ENCODE results near the gene MMEL1. TPM values are rescaled to one million over a fixed set of nuclear protein-coding genes. Genes with fewer than 3 reads are reported as not detected.
A peak's percentile ranks its signal among the peaks of the same experiment; 100 is the strongest.

The MMEL1 gene
- total RNA-seq, 2 experiments from 2014 or later = 0.67 to 1.8 TPM

DNA sequence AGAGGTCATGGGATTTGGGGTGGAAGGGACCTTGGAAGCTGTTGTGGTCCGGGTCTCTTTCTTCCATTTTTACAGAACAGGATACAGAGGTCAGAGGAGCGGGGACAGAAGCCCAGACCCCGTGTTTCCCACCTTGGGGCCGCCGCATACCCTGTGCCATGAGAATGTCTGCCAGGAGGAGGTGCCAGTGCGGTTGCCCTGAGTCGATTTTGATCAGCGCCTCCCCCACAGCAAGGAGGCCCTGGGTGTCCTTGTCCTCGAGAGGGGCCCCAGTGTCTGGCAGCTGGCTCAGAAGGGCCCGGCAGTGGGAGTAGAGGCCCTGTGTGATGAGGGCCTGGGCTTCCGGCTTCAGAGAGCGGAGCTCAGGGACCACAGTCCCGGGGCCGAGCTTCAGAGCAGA, 12.3 kb upstream of the MMEL1 start:
- intact Hi-C loops (cut with DNase I, micrococcal nuclease) = loop anchor here in 1 of 2 experiments (10.0 kb wide), 1 partner anchor 120 kb away; the partner anchor contains the start of gene PANK4
- H3K27ac Mint-ChIP-seq = no peak overlapping the region

DNA sequence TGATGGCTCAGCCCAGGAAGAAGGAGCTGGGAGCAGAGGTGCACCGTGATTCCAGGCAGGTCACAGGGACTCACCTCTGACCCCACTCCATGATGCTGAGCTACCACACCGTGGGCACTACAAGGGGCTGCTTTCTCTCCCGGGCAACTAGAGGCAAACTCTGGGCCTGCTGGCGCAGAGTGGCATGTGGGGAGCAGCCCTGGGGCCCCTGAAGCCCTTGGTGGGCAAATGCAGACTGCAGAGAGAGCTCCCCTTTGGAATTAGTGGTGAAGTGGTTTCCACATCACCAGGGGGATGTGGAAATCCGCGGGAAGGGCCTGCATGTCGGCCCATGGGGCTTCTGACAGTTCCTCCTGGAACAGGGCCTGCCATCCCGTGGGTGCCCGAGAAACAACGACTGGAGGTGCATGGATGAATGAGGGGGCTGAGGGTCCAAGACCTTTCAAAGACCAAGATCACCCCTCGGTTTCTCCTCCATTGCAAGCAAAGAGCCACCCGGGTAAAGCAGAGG, 11.8 kb upstream of the MMEL1 start:
- peaks cover 5% of the 10 kb centered on the region for H3K4me1 Mint-ChIP-seq (ENCODE audit: low read depth)
- CTCF ChIA-PET = no interaction called here
- ATAC-seq (ENCODE audit: poor library complexity) (no peak), DNase-seq (peak in 2 of 14 experiments; percentile 16 to 30)
- intact Hi-C loops (cut with DNase I, micrococcal nuclease) = loop anchor here (5.0 to 10.0 kb wide), 5 partner anchors 117 to 597 kb away; partner anchors contain the start of genes PANK4 (in 2 of the 2) and PEX10 (in 1 of the 2)
- Histone ChIP-seq H3K27me3 (ENCODE audit: control insufficient read depth in 1 of 2, insufficient read depth in 2 of 2, low read length in 2 of 2) (no peaks in the 10 kb centered on the region), H3K36me3 (ENCODE audit: insufficient read depth, low read length) (no peaks in the 10 kb centered on the region), H3K27ac (ENCODE audit: low read depth in 1 of 2, low read length in 2 of 2) (no peak overlapping the region), H3K4me3 (ENCODE audit: low read length) (no peak overlapping the region), H3K4me1 (ENCODE audit: insufficient read depth, low read length) (peaks cover 29% of the 10 kb centered on the region), H3K9me3 (ENCODE audit: control insufficient read depth in 1 of 2, insufficient read depth in 1 of 2, low read length in 2 of 2) (peaks cover 24 to 28% of the 10 kb centered on the region in 2 experiments)
- H3K4me3 Mint-ChIP-seq = no peak overlapping the region
- TF ChIP-seq, protein P1, sequence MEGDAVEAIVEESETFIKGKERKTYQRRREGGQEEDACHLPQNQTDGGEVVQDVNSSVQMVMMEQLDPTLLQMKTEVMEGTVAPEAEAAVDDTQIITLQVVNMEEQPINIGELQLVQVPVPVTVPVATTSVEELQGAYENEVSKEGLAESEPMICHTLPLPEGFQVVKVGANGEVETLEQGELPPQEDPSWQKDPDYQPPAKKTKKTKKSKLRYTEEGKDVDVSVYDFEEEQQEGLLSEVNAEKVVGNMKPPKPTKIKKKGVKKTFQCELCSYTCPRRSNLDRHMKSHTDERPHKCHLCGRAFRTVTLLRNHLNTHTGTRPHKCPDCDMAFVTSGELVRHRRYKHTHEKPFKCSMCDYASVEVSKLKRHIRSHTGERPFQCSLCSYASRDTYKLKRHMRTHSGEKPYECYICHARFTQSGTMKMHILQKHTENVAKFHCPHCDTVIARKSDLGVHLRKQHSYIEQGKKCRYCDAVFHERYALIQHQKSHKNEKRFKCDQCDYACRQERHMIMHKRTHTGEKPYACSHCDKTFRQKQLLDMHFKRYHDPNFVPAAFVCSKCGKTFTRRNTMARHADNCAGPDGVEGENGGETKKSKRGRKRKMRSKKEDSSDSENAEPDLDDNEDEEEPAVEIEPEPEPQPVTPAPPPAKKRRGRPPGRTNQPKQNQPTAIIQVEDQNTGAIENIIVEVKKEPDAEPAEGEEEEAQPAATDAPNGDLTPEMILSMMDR (IDR thresholded peaks at IDR 0.05) = no peak
- peak overlapping the region; percentile 78 for H3K27ac Mint-ChIP-seq
- peaks cover 8% of the 10 kb centered on the region for H3K9me3 Mint-ChIP-seq
- POLR2A ChIA-PET = interaction anchor here (3.3 kb wide), 1 partner anchor 60 kb away, joined by 14 read pairs; no protein-coding TSS in a partner anchor
- H3K36me3 Mint-ChIP-seq (ENCODE audit: low read depth) = no peaks in the 10 kb centered on the region
- no peaks in the 10 kb centered on the region for H3K27me3 Mint-ChIP-seq

More for the DNA sequence above, 12.3 kb upstream of the MMEL1 start:
- CTCF ChIA-PET = no interaction called here
- no peaks in the 10 kb centered on the region for H3K36me3 Mint-ChIP-seq (ENCODE audit: low read depth)
- no peaks in the 10 kb centered on the region for H3K27me3 Mint-ChIP-seq
- H3K27me3 ChIP-seq (ENCODE audit: control insufficient read depth in 1 of 2, insufficient read depth in 2 of 2, low read length in 2 of 2) = no peaks in the 10 kb centered on the region
- H3K9me3 Mint-ChIP-seq = peaks cover 8% of the 10 kb centered on the region
- H3K4me3 ChIP-seq (ENCODE audit: low read length) = no peak overlapping the region
- H3K9me3 ChIP-seq (ENCODE audit: control insufficient read depth in 1 of 2, insufficient read depth in 1 of 2, low read length in 2 of 2) = peaks cover 24 to 28% of the 10 kb centered on the region in 2 experiments
- H3K4me1 Mint-ChIP-seq (ENCODE audit: low read depth) = peaks cover 5% of the 10 kb centered on the region
- H3K27ac ChIP-seq (ENCODE audit: low read depth in 1 of 2, low read length in 2 of 2) = no peak overlapping the region
- H3K4me1 ChIP-seq (ENCODE audit: insufficient read depth, low read length) = peaks cover 29% of the 10 kb centered on the region
- TF ChIP-seq, protein P1 (IDR thresholded peaks at IDR 0.05) = no peak
- ATAC-seq (ENCODE audit: poor library complexity) = no peak
- POLR2A ChIA-PET = interaction anchor here (1.6 kb wide), 1 partner anchor 89 kb away, joined by 6 read pairs; the partner anchor contains the start of gene TNFRSF14
- no peak overlapping the region for H3K4me3 Mint-ChIP-seq
- no peaks in the 10 kb centered on the region for H3K36me3 ChIP-seq (ENCODE audit: insufficient read depth, low read length)
- DNase-seq = peak in 2 of 14 experiments; percentile 20 to 25

DNA sequence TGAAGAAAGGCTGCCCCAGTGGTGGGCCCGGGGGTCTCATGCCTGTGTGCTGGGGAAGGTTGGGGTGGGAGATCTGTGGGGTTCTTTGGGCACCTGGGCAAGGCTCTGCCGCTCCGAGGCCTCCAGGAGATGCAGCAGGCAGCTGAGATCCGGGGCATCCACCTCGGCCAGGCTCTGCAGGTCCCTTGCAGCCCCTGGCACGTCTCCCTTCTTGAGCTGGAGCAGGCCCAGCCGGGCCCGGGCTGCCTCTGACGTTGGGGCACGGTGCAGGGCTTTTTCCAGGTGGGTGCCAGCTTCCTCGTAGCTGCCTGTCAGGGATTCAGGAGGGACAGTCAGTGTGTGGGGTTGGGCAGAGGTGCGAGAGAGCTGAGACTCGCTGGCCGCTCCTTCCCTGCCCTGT, 11.4 kb upstream of the MMEL1 start:
- peaks cover 8% of the 10 kb centered on the region for H3K9me3 Mint-ChIP-seq
- peaks cover 8% of the 10 kb centered on the region for H3K4me1 Mint-ChIP-seq (ENCODE audit: low read depth)
- ChIA-PET CTCF (interaction anchor here (0.7 to 1.6 kb wide), 2 partner anchors 59 to 89 kb away, joined by 3 to 4 read pairs; no protein-coding TSS in a partner anchor), POLR2A (interaction anchor here (1.3 to 3.3 kb wide), 2 partner anchors 59 to 88 kb away, joined by 5 to 14 read pairs; partner anchors contain the start of gene TNFRSF14)
- no peaks in the 10 kb centered on the region for H3K27me3 ChIP-seq (ENCODE audit: control insufficient read depth in 1 of 2, insufficient read depth in 2 of 2, low read length in 2 of 2)
- H3K4me1 ChIP-seq (ENCODE audit: insufficient read depth, low read length) = peaks cover 29% of the 10 kb centered on the region
- TF ChIP-seq, protein P1 (IDR thresholded peaks at IDR 0.05) = no peak
- no peak for ATAC-seq (ENCODE audit: poor library complexity)
- no peak overlapping the region for H3K27ac ChIP-seq (ENCODE audit: low read depth in 1 of 2, low read length in 2 of 2)
- no peaks in the 10 kb centered on the region for H3K27me3 Mint-ChIP-seq
- intact Hi-C loops (cut with DNase I, micrococcal nuclease) = loop anchor here (5.0 to 10.0 kb wide), 5 partner anchors 117 to 597 kb away; partner anchors contain the start of genes PANK4 (in 2 of the 2) and PEX10 (in 1 of the 2)
- no peak overlapping the region for H3K4me3 ChIP-seq (ENCODE audit: low read length)
- H3K36me3 ChIP-seq (ENCODE audit: insufficient read depth, low read length) = no peaks in the 10 kb centered on the region
- peak overlapping the region; percentile 81 for H3K4me3 Mint-ChIP-seq
- H3K36me3 Mint-ChIP-seq (ENCODE audit: low read depth) = no peaks in the 10 kb centered on the region
- H3K9me3 ChIP-seq (ENCODE audit: control insufficient read depth in 1 of 2, insufficient read depth in 1 of 2, low read length in 2 of 2) = peaks cover 24 to 28% of the 10 kb centered on the region in 2 experiments
- peak in 1 of 14 experiments; percentile 32 for DNase-seq
- peak overlapping the region; percentile 78 for H3K27ac Mint-ChIP-seq
